Epithelial cell of proximal tubule (primary cell): ENCODE measurements around the gene PRRX2. TPM values are rescaled to one million over a fixed set of nuclear protein-coding genes. Genes with fewer than 3 reads are reported as not detected.

Experiments used
- DNase-seq: peaks from one replicate; pipeline ENCODE4 v3.0.0-alpha.2; 2011; ENCODE audit warnings: low read depth
- H3K4me3 ChIP-seq: 2 replicates; pipeline ENCODE4 v1.5.1; 2011; ENCODE audit warnings: low read depth, mild to moderate bottlenecking, low read length
- total RNA-seq: library from RNA; depleted of rRNA; stranded (reverse); fragments of >200 nt; gene quantifications from 2 replicates; pipeline ENCODE4 v1.2.3, GENCODE V29; 2015
- TF ChIP-seq, protein P1 (sequence below): conservative IDR thresholded peaks from 2 replicates; pipeline ENCODE4 v1.5.1; 2012; ENCODE audit warnings: low read depth, mild to moderate bottlenecking, low read length

PRRX2 gene
- total RNA-seq, 1 donor from 2014 or later, result 0.17 TPM

DNA sequence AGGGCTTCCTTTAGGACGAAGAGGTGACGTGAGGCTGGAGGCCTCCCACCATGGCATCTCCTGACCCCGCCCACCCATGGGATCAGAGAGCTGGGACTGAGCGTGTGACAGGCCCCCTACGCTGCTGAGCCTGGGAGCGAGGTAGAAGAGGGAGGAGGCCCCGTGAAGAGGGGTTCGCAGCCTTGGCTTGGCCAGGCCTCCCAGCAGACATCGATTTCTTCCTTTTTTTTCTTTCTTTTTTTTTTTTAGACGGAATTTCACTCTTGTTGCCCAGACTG, 47.9 kb downstream of the PRRX2 start:
- TF ChIP-seq, protein P1, sequence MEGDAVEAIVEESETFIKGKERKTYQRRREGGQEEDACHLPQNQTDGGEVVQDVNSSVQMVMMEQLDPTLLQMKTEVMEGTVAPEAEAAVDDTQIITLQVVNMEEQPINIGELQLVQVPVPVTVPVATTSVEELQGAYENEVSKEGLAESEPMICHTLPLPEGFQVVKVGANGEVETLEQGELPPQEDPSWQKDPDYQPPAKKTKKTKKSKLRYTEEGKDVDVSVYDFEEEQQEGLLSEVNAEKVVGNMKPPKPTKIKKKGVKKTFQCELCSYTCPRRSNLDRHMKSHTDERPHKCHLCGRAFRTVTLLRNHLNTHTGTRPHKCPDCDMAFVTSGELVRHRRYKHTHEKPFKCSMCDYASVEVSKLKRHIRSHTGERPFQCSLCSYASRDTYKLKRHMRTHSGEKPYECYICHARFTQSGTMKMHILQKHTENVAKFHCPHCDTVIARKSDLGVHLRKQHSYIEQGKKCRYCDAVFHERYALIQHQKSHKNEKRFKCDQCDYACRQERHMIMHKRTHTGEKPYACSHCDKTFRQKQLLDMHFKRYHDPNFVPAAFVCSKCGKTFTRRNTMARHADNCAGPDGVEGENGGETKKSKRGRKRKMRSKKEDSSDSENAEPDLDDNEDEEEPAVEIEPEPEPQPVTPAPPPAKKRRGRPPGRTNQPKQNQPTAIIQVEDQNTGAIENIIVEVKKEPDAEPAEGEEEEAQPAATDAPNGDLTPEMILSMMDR, result no peak

DNA sequence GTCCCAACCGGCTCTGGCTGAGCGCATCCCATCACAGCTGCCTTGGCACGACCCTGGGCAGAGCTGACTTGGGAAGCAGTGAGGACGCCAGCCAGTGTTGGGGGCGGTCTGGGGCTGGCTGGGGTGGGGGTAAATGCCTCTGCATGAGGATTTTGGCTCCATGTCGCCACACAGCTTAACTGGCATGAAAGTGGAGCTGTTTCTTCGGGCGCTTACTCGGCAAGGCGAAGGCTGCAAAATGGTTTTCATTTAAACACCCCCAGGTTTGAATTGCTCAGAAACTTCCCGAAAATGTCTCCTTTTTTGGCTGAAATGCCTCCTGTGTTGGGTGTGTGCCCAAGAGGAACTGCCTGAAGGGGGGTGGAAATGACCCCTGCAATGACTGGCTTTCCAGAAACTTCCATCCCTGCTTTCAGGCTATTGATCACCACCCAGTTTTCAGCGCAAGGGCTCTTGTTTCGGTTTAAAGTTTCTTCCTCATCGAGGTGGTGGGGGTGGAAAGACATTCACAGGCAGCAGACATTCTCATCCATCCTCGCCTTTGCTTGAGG, 49.1 kb downstream of the PRRX2 start:
- DNase-seq, result no peak

More for the DNA sequence above, 47.9 kb downstream of the PRRX2 start:
- DNase-seq, result no peak
- H3K4me3 ChIP-seq, result no peak overlapping the region

DNA sequence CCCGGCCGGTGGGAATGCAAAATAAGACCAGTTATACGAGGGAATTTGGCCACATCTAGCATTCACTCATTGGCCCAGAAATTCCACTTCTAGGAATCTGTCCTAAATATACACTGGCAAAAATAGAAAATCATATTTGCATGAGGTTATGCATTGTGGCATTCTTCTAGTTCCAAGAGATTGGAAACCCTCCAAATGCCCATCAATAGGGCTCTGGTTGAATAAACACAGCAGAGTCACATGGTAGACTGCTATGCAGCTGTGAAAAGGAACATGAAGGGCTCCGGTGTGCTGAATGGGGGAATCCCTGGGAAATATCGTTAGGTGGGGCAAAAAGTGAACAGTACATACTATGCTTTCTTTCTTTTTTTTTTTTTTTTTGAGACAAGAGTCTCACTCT, 50.6 kb downstream of the PRRX2 start:
- no peak overlapping the region for H3K4me3 ChIP-seq
- DNase-seq, result no peak
- TF ChIP-seq, protein P1, result no peak

More for the DNA sequence above, 49.1 kb downstream of the PRRX2 start:
- TF ChIP-seq, protein P1, result no peak
- H3K4me3 ChIP-seq, result no peak overlapping the region

GRCh38 chr9:129717991-129718390, 52.5 kb downstream of the PRRX2 start:
- TF ChIP-seq, protein P1, result no peak
- no peak overlapping the region for H3K4me3 ChIP-seq
- no peak for DNase-seq

DNA sequence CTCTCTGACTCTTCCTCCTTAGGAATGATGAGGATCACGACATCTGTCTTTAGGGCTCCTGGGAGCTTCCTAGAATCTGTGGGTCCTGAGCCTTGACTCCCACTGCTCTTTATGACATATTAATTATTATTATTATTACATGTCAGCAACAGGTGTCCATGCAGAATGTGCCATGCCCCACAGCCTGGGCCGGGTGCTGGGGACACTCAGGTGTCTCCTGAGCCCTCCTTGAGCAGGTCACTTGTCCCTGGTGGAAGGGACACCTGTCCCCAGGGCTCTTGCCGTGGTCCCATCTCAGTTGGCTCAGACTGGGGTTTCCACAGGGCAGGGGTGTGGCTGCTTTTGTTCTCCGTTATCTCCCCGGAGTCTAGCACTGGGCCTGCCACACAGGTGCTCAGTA, 53.2 kb downstream of the PRRX2 start:
- no peak overlapping the region for H3K4me3 ChIP-seq
- DNase-seq, result no peak
- TF ChIP-seq, protein P1, result no peak

DNA sequence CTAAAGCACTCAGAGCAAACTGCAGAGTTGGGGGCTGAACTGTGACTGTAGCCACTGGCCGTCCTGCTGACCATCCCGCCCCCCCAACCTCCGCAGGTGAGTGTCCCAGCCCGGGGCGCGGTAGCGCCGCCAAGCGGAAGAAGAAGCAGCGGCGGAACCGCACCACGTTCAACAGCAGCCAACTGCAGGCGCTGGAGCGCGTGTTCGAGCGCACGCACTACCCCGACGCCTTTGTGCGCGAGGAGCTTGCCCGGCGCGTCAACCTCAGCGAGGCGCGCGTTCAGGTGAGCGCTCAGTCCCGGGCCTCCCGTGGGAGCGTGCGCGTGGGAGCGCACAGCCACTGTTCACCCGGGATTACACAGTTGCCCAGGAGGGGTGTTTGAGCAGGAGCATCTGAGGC, 53.7 kb downstream of the PRRX2 start:
- TF ChIP-seq, protein P1, result no peak
- H3K4me3 ChIP-seq, result no peak overlapping the region
- DNase-seq, result no peak

DNA sequence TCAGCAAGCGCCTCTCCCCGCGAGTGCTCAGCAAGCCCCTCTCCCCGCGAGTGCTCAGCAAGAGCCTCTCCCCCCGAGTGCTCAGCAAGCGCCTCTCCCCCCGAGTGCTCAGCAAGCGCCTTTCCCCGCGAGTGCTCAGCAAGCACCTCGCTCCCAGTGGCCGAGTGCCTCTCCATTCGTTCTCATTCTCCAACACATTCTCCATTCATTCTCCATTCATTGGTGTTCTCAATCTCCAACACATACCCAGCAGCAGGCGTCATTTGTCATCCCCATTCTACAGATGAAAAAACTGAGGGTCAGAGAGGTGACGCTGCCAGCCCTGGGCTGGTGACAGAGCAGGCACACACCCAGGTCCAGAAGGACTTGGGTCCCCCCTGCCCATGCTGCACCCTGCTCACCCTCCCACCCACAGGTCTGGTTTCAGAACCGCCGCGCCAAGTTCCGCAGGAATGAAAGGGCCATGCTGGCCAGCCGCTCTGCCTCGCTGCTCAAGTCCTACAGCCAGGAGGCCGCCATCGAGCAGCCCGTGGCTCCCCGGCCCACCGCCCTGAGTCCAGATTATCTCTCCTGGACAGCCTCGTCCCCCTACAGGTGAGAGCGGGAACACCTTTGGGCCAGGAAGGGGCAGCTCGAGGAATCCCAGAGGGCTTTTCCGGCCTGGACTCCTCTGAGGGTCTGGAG, 54.9 kb downstream of the PRRX2 start:
- no peak overlapping the region for H3K4me3 ChIP-seq
- TF ChIP-seq, protein P1, result peak; percentile 52
- DNase-seq, result no peak
